GM23338 (cell line): ENCODE measurements around the gene IQSEC3. TPM values are rescaled to one million over a fixed set of nuclear protein-coding genes. Genes with fewer than 3 reads are reported as not detected.

Experiments used
- ATAC-seq: fragments of 200-7000 bp; cut with Tn5 transposase; 3 replicates; pipeline ENCODE4 v1.9.1; 2020
- DNase-seq: peaks from one replicate; pipeline ENCODE4 v3.0.0-alpha.2; 2015; ENCODE audit warnings: low spot score
- H2AFZ ChIP-seq: fragments of 200-600 bp; sonication (generic); 2 replicates; pipeline ENCODE4 v1.8.0; 2016; ENCODE audit warnings: antibody characterized with exemption, mild to moderate bottlenecking, moderate library complexity
- H3F3A ChIP-seq: fragments of 200-600 bp; sonication (generic); replicated peaks from 2 replicates; pipeline ENCODE4 v1.8.0; 2017; ENCODE audit warnings: antibody characterized with exemption, mixed run types, low read depth
- H3K27ac ChIP-seq: fragments of 200-600 bp; sonication (generic); 2 replicates; pipeline ENCODE4 v1.6.1; 2016; ENCODE audit warnings: low read depth
- H3K27me3 ChIP-seq: fragments of 200-600 bp; sonication (generic); 2 replicates; pipeline ENCODE4 v1.8.0; 2016; ENCODE audit warnings: mild to moderate bottlenecking, mixed run types, moderate library complexity; ENCODE audit not compliant: insufficient read depth
- H3K36me3 ChIP-seq: fragments of 200-600 bp; sonication (generic); 2 replicates; pipeline ENCODE4 v1.8.0; 2016; ENCODE audit warnings: mild to moderate bottlenecking; ENCODE audit not compliant: insufficient read depth
- H3K4me1 ChIP-seq: fragments of 200-600 bp; sonication (generic); 2 replicates; pipeline ENCODE4 v1.8.0; 2016; ENCODE audit warnings: mild to moderate bottlenecking, moderate library complexity; ENCODE audit not compliant: insufficient read depth
- H3K4me2 ChIP-seq: fragments of 200-600 bp; sonication (generic); 2 replicates; pipeline ENCODE4 v1.7.1; 2017; ENCODE audit warnings: mixed run types
- H3K4me3 ChIP-seq: fragments of 200-600 bp; sonication (generic); 2 replicates; pipeline ENCODE4 v1.6.1; 2016; ENCODE audit warnings: mixed run types
- H3K79me2 ChIP-seq: fragments of 200-600 bp; sonication (generic); replicated peaks from 2 replicates; pipeline ENCODE4 v1.8.0; 2017; ENCODE audit warnings: mild to moderate bottlenecking; ENCODE audit not compliant: insufficient read depth
- H3K9me2 ChIP-seq: fragments of 200-600 bp; sonication (generic); 2 replicates; pipeline ENCODE4 v1.8.0; 2017; ENCODE audit not compliant: insufficient read depth
- H4K20me1 ChIP-seq: fragments of 200-600 bp; sonication (generic); replicated peaks from 2 replicates; pipeline ENCODE4 v1.8.0; 2017; ENCODE audit warnings: mild to moderate bottlenecking; ENCODE audit not compliant: insufficient read depth
- H3K27ac Mint-ChIP-seq: 2 replicates; pipeline ENCODE4 v1.8.0; 2020; ENCODE audit warnings: inconsistent platforms, mild to moderate bottlenecking, moderate library complexity, mixed read lengths
- H3K27me3 Mint-ChIP-seq: 3 replicates; pipeline ENCODE4 v1.8.0; 2022; ENCODE audit warnings: low read depth, mild to moderate bottlenecking, moderate library complexity, mixed read lengths, inconsistent platforms; ENCODE audit not compliant: insufficient read depth, poor library complexity
- H3K36me3 Mint-ChIP-seq: 3 replicates; pipeline ENCODE4 v1.8.0; 2021; ENCODE audit warnings: low read depth, mild to moderate bottlenecking, inconsistent platforms, moderate library complexity, mixed read lengths
- H3K4me1 Mint-ChIP-seq: 3 replicates; pipeline ENCODE4 v1.8.0; 2020; ENCODE audit warnings: mild to moderate bottlenecking, inconsistent platforms, mixed read lengths
- H3K4me3 Mint-ChIP-seq: 3 replicates; pipeline ENCODE4 v1.8.0; 2021; ENCODE audit warnings: moderate library complexity, mild to moderate bottlenecking, inconsistent platforms, mixed read lengths
- H3K9me3 Mint-ChIP-seq: 3 replicates; pipeline ENCODE4 v1.8.0; 2020; ENCODE audit warnings: moderate library complexity, mild to moderate bottlenecking, inconsistent platforms, mixed read lengths
- EZH2phosphoT487 ChIP-seq: fragments of 200-600 bp; sonication (generic); IDR thresholded peaks from one replicate; pipeline ENCODE4 v1.8.1; 2018; ENCODE audit warnings: antibody characterized with exemption; ENCODE audit not compliant: unreplicated experiment
- NANOG ChIP-seq: IDR thresholded peaks from 2 replicates; pipeline ENCODE4 v1.6.1; 2016; ENCODE audit warnings: antibody characterized with exemption, borderline replicate concordance
- ZNF114 ChIP-seq: fragments of 250-450 bp; sonication (Bioruptor Pico); IDR thresholded peaks from 2 replicates; pipeline ENCODE4 v1.5.0; 2020; ENCODE audit warnings: mild to moderate bottlenecking, moderate library complexity
- ZNF462 ChIP-seq: fragments of 250-450 bp; sonication (Bioruptor Pico); IDR thresholded peaks from 2 replicates; pipeline ENCODE4 v1.5.0; 2020; ENCODE audit warnings: mild to moderate bottlenecking, moderate library complexity
- polyA plus RNA-seq: library from polyadenylated mRNA; unstranded; fragments of >200 nt; fragmentation: Nextera tagmentation; extraction: Ambion mirVana; gene quantifications from 2 replicates; pipeline ENCODE4 v1.2.1, GENCODE V29; 2016
- total RNA-seq: library from RNA; depleted of rRNA; stranded (reverse); fragments of >200 nt; shearing (Covaris generic); gene quantifications from 2 replicates; pipeline ENCODE4 v1.2.3, GENCODE V29; 2014
- TF ChIP-seq, protein P1 (sequence below), 2 experiments: fragments of 200-600 bp in 1 of 2; sonication (generic) in 1 of 2; conservative IDR thresholded peaks; 2 replicates each; pipeline versions ENCODE4 v1.5.1 to v1.6.1; 2016 to 2017; ENCODE audit warnings: antibody characterized with exemption in 2 of 2, low read depth in 2 of 2, mild to moderate bottlenecking in 2 of 2, moderate library complexity in 1 of 2

IQSEC3 gene
- total and polyA plus RNA-seq, 2 experiments from 2014 or later: 2.1 to 3.6 TPM

GRCh38 chr12:189622-189962 lies 123.0 kb downstream of the IQSEC3 start (continued):
- TF ChIP-seq NANOG (no peak), ZNF114 (CRISPR knock-in tag) (no peak)
- TF ChIP-seq, protein P1, sequence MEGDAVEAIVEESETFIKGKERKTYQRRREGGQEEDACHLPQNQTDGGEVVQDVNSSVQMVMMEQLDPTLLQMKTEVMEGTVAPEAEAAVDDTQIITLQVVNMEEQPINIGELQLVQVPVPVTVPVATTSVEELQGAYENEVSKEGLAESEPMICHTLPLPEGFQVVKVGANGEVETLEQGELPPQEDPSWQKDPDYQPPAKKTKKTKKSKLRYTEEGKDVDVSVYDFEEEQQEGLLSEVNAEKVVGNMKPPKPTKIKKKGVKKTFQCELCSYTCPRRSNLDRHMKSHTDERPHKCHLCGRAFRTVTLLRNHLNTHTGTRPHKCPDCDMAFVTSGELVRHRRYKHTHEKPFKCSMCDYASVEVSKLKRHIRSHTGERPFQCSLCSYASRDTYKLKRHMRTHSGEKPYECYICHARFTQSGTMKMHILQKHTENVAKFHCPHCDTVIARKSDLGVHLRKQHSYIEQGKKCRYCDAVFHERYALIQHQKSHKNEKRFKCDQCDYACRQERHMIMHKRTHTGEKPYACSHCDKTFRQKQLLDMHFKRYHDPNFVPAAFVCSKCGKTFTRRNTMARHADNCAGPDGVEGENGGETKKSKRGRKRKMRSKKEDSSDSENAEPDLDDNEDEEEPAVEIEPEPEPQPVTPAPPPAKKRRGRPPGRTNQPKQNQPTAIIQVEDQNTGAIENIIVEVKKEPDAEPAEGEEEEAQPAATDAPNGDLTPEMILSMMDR (conservative IDR thresholded peaks at IDR 0.05; ENCODE audit: low read depth in 2 of 2): no peak

- no peak overlapping the region for H2AFZ ChIP-seq
- Mint-ChIP-seq H3K27me3 (peaks cover 18% of the 10 kb centered on the region), H3K9me3 (peaks cover 2% of the 10 kb centered on the region; the same call in 2 of the 3 replicates), H3K4me3 (no peak overlapping the region), H3K27ac (no peak overlapping the region), H3K36me3 (no peaks in the 10 kb centered on the region), H3K4me1 (peaks cover 3% of the 10 kb centered on the region; the same call in 1 of the 3 replicates)
- no peak overlapping the region for H3K4me2 ChIP-seq
- TF ChIP-seq EZH2phosphoT487 (no peak), ZNF462 (no peak)
- TF ChIP-seq, protein P1 (conservative IDR thresholded peaks at IDR 0.05; ENCODE audit: low read depth in 2 of 2): no peak
- H3F3A ChIP-seq: no peaks in the 10 kb centered on the region
- H3K27me3 ChIP-seq: peaks cover 22% of the 10 kb centered on the region; the same call in 1 of the 2 replicates
- DNase-seq (no peak), ATAC-seq (no peak)
- no peaks in the 10 kb centered on the region for H3K36me3 ChIP-seq
- no peaks in the 10 kb centered on the region for H3K79me2 ChIP-seq
- no peak overlapping the region for H3K27ac ChIP-seq
- H3K4me1 ChIP-seq: peaks cover 4% of the 10 kb centered on the region; the same call in 1 of the 2 replicates
- H3K4me3 ChIP-seq: no peak overlapping the region
- no peaks in the 10 kb centered on the region for H3K9me2 ChIP-seq
- no peaks in the 10 kb centered on the region for H4K20me1 ChIP-seq
Observed at GRCh38 chr12:190881-191280, 124.3 kb downstream of the IQSEC3 start.
